Measurements from ENCODE around the gene COL18A1.

GRCh38 chr21:45489722-45489982, 84.7 kb downstream of the COL18A1 start:
- TF ChIP-seq CTCF (IDR thresholded peaks at IDR 0.05 in 8 of 11, conservative IDR thresholded peaks at IDR 0.05 in 3 of 11) (no peak), POLR2A (IDR thresholded peaks at IDR 0.05) (no peak)

Measured in spleen (tissue), 7 donors.